PC-9 (cell line): ENCODE data around the gene DEPDC4. TPM values are rescaled to one million over a fixed set of nuclear protein-coding genes. Genes with fewer than 3 reads are reported as not detected.

Experiments
- BruUV-seq: library from RNA; stranded (reverse); fragments of 400-500 nt; replicated peaks from 2 replicates; lab custom pipeline; 2021; lab: Mats Ljungman, UMichigan
- CTCF ChIA-PET: fragments of 300-600 bp; sonication (Branson Sonifier 250); formaldehyde crosslinking; loops from one replicate; lab custom pipeline; 2022; ENCODE audit warnings: antibody characterized with exemption; lab: Charles Lee
- POLR2A ChIA-PET: fragments of 300-600 bp; sonication (Branson Sonifier 250); formaldehyde crosslinking; loops from one replicate; lab custom pipeline; 2022; ENCODE audit warnings: antibody characterized with exemption; ENCODE audit not compliant: unreplicated experiment; lab: Charles Lee
- DNase-seq, 2 experiments: peaks; one replicate each; pipeline versions ENCODE4 v3.0.0 to v3.0.0-alpha.2; 2015 to 2022; ENCODE audit warnings: mixed read lengths in 1 of 2
- H2AFZ ChIP-seq: fragments of 200-600 bp; sonication (generic); 2 replicates; pipeline ENCODE4 v1.8.1; 2017; ENCODE audit warnings: antibody characterized with exemption
- H3F3A ChIP-seq: fragments of 200-600 bp; sonication (generic); 2 replicates; pipeline ENCODE4 v1.8.1; 2017; ENCODE audit warnings: antibody characterized with exemption, mild to moderate bottlenecking, low read depth; ENCODE audit not compliant: insufficient read depth
- H3K27ac ChIP-seq: fragments of 200-600 bp; sonication (generic); 2 replicates; pipeline ENCODE4 v1.6.1; 2016; ENCODE audit warnings: mixed run types
- H3K27me3 ChIP-seq: fragments of 200-600 bp; sonication (generic); 2 replicates; pipeline ENCODE4 v1.6.1; 2016; ENCODE audit warnings: low read depth, mixed run types; ENCODE audit not compliant: insufficient read depth
- H3K36me3 ChIP-seq: fragments of 200-600 bp; sonication (generic); 2 replicates; pipeline ENCODE4 v1.6.1; 2016; ENCODE audit warnings: low read depth, mixed run types
- H3K4me1 ChIP-seq: fragments of 200-600 bp; sonication (generic); replicated peaks from 2 replicates; pipeline ENCODE4 v1.6.1; 2016; ENCODE audit warnings: mixed run types; ENCODE audit not compliant: insufficient read depth
- H3K4me2 ChIP-seq: fragments of 200-600 bp; sonication (generic); 2 replicates; pipeline ENCODE4 v1.6.1; 2017; ENCODE audit warnings: mixed run types
- H3K4me3 ChIP-seq: fragments of 200-600 bp; sonication (generic); 2 replicates; pipeline ENCODE4 v1.6.1; 2016; ENCODE audit warnings: mixed run types
- H3K79me2 ChIP-seq: fragments of 200-600 bp; sonication (generic); 2 replicates; pipeline ENCODE4 v1.6.1; 2017; ENCODE audit warnings: low read depth, mixed run types
- H3K9me2 ChIP-seq: fragments of 200-600 bp; sonication (generic); 2 replicates; pipeline ENCODE4 v1.8.1; 2017; ENCODE audit warnings: mild to moderate bottlenecking; ENCODE audit not compliant: insufficient read depth
- H3K9me3 ChIP-seq: fragments of 200-600 bp; sonication (generic); 2 replicates; pipeline ENCODE4 v1.8.1; 2016; ENCODE audit warnings: low read depth; ENCODE audit not compliant: insufficient read depth
- H4K20me1 ChIP-seq: fragments of 200-600 bp; sonication (generic); 2 replicates; pipeline ENCODE4 v1.8.1; 2017; ENCODE audit not compliant: insufficient read depth
- EZH2 ChIP-seq: fragments of 200-600 bp; sonication (generic); IDR thresholded peaks from 2 replicates; pipeline ENCODE4 v1.8.0; 2017; ENCODE audit warnings: antibody characterized with exemption, low read depth
- intact Hi-C: fragments of 100-400 bp; cut with micrococcal nuclease; formaldehyde crosslinking; loops from one replicate; pipeline ENCODE4 v1.10.0; 2022; ENCODE audit not compliant: unreplicated experiment
- total RNA-seq: library from RNA; stranded (reverse); gene quantifications from 2 replicates; pipeline ENCODE4 v1.2.3, GENCODE V29; 2021
- TF ChIP-seq, protein P1 (sequence below): fragments of 200-600 bp; sonication (generic); conservative IDR thresholded peaks from 2 replicates; pipeline ENCODE4 v1.6.1; 2017; ENCODE audit warnings: mixed run types, antibody characterized with exemption, mild to moderate bottlenecking, moderate library complexity

Gene DEPDC4
- total RNA-seq, 1 experiment from 2014 or later, result 1.8 TPM

DNA sequence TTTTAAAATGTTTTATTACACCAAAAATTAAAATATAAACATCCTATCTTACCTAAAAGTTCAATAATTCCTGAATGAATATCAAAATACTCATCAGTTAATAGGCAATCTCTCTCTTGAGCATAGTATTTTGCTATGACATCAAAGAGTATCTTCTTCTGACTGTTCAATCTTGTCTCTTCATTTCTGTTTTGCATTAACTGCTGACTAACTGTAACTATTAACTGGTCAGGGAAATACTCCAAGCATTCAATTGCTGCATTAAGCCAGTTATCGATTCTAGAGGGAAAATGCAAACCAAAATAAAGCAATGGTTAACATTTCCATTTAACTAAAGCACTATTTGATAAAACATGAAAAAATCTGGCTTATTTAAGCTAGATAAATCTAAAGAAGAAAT is 13.4 kb downstream of the DEPDC4 start:
- Histone ChIP-seq H3F3A (no peaks in the 10 kb centered on the region), H3K9me3 (no peaks in the 10 kb centered on the region), H3K27me3 (no peaks in the 10 kb centered on the region), H3K36me3 (no peaks in the 10 kb centered on the region), H3K4me1 (no peaks in the 10 kb centered on the region), H3K9me2 (no peaks in the 10 kb centered on the region), H3K4me2 (no peak overlapping the region), H4K20me1 (no peaks in the 10 kb centered on the region), H3K79me2 (no peaks in the 10 kb centered on the region), H3K27ac (no peak overlapping the region), H2AFZ (no peak overlapping the region), H3K4me3 (no peak overlapping the region)
- DNase-seq, result no peak
- BruUV-seq, result no TSS peak
- no peak for TF ChIP-seq EZH2
- TF ChIP-seq, protein P1, sequence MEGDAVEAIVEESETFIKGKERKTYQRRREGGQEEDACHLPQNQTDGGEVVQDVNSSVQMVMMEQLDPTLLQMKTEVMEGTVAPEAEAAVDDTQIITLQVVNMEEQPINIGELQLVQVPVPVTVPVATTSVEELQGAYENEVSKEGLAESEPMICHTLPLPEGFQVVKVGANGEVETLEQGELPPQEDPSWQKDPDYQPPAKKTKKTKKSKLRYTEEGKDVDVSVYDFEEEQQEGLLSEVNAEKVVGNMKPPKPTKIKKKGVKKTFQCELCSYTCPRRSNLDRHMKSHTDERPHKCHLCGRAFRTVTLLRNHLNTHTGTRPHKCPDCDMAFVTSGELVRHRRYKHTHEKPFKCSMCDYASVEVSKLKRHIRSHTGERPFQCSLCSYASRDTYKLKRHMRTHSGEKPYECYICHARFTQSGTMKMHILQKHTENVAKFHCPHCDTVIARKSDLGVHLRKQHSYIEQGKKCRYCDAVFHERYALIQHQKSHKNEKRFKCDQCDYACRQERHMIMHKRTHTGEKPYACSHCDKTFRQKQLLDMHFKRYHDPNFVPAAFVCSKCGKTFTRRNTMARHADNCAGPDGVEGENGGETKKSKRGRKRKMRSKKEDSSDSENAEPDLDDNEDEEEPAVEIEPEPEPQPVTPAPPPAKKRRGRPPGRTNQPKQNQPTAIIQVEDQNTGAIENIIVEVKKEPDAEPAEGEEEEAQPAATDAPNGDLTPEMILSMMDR, result no peak
- POLR2A ChIA-PET, result no interaction called here
- CTCF ChIA-PET, result no interaction called here
- intact Hi-C loops, result no loop called here

GRCh38 chr12:100251917-100252316 is 15.0 kb downstream of the DEPDC4 start:
- Histone ChIP-seq H3K4me2 (no peak overlapping the region), H4K20me1 (no peaks in the 10 kb centered on the region), H3K9me3 (no peaks in the 10 kb centered on the region), H3F3A (no peaks in the 10 kb centered on the region), H3K36me3 (no peaks in the 10 kb centered on the region), H3K4me3 (no peak overlapping the region), H3K27me3 (no peaks in the 10 kb centered on the region), H3K27ac (no peak overlapping the region), H3K4me1 (no peaks in the 10 kb centered on the region), H3K79me2 (no peaks in the 10 kb centered on the region), H3K9me2 (no peaks in the 10 kb centered on the region), H2AFZ (no peak overlapping the region)
- POLR2A ChIA-PET, result no interaction called here
- DNase-seq, result no peak
- no TSS peak for BruUV-seq
- TF ChIP-seq EZH2, result no peak
- TF ChIP-seq, protein P1, result no peak
- CTCF ChIA-PET, result no interaction called here
- intact Hi-C loops, result no loop called here

GRCh38 chr12:100249941-100250340 is 16.9 kb downstream of the DEPDC4 start:
- DNase-seq, result no peak
- no peaks in the 10 kb centered on the region for H3K4me1 ChIP-seq
- H3K79me2 ChIP-seq, result no peaks in the 10 kb centered on the region
- CTCF ChIA-PET, result no interaction called here
- TF ChIP-seq, protein P1, result no peak
- TF ChIP-seq EZH2, result no peak
- H3K27me3 ChIP-seq, result no peaks in the 10 kb centered on the region
- H3K9me2 ChIP-seq, result no peaks in the 10 kb centered on the region
- no peak overlapping the region for H3K4me3 ChIP-seq
- H3K27ac ChIP-seq, result no peak overlapping the region
- H3F3A ChIP-seq, result no peaks in the 10 kb centered on the region
- POLR2A ChIA-PET, result no interaction called here
- no peaks in the 10 kb centered on the region for H4K20me1 ChIP-seq
- no TSS peak for BruUV-seq
- H3K9me3 ChIP-seq, result no peaks in the 10 kb centered on the region
- no peak overlapping the region for H3K4me2 ChIP-seq
- intact Hi-C loops, result no loop called here
- H3K36me3 ChIP-seq, result no peaks in the 10 kb centered on the region
- no peak overlapping the region for H2AFZ ChIP-seq
